OCI-M2 (cell line): ENCODE measurements around the gene AKAP6.

ENCODE experiments used
- DNase-seq: peaks from one replicate; lab custom pipeline; 2025; ENCODE audit not compliant: unreplicated experiment; lab: John Stamatoyannopoulos, UW

AKAP6 gene

DNA sequence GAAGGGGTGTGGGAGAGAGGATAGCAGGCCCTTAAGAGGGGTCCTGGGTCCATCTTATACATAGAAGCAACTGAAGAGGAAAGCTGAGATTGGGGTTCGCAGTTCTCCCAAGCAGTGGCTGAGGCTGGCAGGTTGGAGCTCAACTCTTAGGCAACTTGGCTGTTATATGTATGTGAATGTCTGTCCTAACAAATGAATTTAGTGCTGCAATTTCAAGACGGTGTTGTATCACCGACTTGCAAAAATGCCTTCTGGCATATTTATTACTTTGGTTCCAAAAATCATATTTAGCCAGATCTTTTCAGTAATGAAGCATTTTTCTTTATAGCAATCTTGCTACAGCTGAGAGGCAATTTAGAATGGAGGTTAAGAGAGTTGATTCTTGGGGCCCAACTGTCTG, 148.3 kb downstream of the AKAP6 start:
- no peak for DNase-seq

DNA sequence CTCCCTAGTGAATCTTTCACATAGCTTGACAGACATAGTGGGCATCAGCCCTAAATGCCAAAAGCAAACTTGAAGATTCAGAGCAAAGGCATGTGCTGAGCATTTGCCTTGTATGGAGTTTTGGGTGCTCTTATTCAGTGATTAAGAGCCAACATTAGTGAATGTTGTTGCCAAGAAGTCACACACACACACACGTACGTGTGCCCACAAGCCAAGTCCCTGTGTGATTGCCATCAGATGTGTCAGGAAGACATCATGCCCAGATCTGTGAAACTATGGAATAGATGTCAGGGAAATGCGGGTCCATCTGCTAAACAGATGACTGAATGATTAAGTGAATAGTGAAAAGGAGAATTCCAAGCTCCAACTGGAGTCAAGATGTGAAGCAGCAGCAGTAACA, 149.0 kb downstream of the AKAP6 start:
- no peak for DNase-seq

DNA sequence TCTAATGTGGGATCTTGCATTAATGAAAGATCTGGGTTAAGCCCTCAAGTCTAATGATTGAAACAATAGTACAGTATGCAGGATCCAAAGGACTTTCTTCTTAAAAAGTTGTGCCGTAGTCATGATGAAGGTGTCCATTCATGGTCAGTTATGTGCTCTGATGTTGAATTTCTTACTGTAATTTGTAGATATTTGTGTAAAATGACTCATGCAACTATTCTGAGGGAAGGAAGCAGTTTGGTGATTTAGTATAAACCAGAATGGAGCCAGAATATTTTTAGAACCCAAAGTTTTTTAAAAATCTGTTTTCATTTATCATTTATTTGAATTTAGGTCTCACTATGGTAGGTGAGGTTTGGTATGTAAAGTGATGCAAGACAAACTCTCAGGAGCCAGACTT, 151.2 kb downstream of the AKAP6 start:
- no peak for DNase-seq

DNA sequence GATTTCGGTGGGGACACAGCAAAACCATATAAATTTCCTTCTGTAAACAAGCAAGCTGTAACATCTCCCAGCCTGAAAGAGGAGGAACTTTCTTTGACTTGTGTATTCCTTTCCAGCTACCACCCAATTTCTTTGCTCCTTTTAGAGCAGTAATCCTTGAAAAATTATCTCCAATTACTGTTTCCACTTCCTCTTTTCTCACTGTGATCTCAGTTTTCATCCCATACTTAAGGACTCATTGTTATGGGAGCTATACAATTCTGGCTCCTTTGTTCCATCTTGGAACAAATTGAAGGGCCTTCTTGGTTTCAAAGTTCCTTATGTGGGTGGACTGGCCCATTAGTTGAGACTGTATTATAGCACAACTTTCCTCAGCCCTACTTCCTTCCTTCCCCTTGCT, 152.6 kb downstream of the AKAP6 start:
- DNase-seq: no peak

DNA sequence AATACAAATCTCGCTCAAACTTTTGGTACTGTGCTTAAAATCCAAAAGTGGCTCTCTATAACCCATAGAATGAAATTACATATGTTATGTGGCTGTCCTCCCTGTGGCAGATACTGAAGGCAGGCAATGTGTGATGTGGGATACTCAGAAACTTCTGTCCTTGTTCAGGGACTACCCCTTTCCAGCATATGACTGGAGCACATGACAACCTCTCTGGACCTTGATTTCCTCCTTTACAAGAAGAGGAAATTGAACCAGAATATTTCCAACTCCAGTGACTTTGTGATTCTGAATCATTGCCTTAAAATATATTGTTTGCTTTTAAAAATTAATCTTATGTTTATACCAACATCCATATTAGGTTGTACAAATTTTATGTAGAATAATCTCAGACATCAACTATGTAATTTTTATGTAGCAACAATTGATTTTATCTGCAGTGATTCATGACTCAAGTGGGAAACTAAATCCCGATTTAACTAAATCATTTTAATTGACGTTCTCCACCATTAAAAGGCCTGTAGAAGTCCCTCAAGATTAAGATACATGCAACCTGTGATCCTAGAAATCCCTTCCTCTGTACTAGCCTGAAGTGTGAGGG, 162.4 kb downstream of the AKAP6 start:
- no peak for DNase-seq

DNA sequence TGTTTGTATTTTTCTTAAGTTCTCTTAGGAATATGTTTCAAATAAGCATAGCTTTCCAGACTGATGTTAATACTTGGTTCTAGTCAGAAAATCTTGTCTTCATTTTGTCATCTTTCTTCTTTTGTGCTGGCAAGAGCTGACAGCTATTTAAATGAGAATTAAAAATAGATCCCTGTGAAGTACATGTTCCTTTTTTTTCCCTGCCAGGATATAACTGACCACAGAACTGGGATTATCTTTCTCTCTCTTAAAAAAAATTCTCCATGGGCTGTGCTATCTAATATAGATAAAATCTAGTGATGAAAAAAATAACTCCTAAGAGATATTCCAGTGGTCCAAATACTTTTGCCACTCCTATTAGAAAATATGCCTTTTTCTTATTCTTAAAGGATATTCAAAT, 163.4 kb downstream of the AKAP6 start:
- DNase-seq: no peak

DNA sequence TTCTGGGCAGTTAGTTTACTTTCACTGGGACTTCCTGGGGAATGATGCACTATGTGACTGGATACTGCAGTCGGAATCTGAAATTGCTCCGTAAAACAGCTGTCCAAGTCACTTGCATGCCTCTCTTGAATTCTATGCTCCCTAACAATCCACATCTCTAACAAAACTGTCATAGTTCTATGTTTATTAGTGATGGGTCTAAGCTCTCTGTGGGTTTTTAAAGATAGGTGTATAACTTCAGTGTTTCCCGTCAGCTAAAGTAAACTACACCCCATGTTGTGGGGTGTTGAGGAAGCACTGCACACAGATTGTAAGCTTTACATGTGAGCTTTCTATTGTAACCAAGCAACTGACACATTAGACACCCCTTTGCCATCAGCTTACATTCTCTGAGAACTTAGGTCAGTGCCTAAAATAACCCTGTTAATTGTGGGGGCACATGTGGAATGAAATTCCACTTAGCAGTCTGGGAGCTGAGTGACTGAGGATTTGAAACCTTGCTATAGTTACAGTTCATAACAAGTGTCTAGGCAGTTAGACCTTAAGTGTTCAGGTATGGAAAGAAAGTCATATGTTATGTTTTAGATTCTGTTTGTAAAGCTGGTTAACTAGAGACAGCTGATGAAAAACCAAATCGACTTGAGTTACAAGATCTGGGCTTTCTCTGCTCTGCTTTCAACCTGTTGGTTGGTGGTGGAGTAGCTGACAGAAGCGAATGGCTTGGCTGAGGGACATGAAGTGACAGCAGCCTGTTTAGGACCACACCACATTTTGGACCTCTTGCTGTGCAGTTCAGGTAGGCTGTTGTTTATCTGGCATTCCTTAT, 165.7 kb downstream of the AKAP6 start:
- no peak for DNase-seq

DNA sequence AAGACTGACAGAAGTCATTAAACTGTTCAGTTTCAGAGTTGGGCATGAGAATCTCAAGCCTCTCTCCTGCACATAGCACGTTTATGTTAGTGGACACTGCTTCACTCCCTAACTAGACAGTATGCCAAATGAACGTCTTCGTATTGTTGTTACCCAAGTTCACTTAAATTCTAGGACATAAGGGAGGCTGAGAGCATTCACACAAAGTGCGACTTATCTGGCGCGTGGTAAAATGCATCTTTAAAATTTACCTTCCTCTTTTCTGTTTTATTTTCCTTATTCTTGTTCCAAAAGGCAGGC, 166.3 kb downstream of the AKAP6 start:
- no peak for DNase-seq

DNA sequence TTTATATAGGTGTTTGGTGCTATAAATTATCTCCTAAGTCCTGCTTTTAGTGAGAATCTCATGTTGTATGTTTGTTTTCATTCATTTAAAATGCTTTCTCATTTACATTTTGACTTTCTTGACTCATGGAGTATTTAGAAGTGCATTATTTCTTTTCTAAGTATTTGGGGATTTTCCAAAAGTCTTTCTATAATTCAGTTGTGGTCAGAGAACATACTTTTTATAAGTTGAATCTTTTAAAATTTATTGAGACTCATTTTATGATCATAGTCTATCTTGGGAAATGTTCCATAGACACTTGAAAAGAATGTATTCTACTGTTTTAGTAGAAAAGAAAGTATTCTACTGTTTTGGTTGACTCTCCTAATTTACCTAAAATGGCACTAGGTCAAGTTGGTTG, 168.2 kb downstream of the AKAP6 start:
- DNase-seq: no peak

DNA sequence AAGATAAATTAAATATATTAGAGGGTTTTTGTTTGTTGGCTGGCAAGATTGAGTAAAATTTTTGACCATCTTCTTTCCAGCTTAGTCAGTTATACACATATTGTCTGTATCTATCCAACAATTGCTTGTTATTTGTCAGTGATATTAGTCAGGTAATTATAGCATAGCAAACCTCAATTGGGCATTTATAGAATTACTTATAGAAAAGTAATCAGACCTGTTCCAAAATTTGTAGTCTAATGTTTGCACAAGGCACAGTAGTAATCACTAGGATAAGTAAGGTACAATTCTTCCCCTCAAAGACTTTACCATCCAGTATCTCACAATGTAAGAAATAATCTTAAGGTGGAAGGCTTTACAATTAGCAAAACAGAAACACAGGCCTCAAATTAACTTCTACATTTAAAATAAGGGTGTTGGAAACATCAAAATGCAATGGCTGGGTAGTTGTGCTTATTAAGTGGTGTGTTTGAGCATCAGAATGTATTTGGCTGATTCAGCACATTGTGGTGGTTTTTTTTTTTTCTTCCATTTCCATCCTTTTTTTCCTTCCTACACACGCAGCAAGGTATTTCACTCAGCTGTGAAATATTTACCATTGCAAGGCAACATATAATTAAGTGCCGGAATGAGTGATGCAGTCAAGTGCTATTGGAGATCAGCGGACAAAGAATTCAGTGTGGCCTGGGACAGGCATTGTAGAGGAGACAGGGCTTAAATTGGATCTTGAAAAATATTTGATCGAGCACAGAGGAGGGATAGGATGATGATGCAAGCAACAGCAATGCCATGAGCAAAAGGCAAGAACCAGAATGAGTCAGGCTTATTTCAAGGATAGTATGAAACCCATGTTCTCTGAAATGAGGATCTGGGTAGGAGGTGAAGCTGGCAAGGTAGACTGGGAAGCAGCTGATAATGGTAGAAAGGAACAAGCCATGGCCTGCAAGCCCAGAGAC, 178.2 kb downstream of the AKAP6 start:
- DNase-seq: no peak

DNA sequence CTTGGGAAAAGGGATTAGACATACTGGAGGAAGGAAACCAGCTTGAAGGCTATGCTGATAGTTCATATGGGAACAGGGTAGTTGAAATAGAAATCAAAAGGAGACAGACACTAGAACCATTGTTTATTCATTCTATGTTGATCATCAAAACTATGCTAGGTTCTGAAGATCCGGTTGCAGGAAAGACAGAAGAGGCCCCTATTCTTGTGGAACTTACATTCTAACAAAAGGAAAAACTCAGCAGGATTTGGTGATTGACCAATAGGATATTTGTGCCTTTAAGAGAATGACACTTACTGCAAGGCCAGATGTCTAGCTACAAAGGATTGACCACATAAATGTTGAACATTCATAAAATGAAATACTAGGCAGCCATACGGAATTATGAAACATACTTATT, 179.2 kb downstream of the AKAP6 start:
- DNase-seq: no peak

DNA sequence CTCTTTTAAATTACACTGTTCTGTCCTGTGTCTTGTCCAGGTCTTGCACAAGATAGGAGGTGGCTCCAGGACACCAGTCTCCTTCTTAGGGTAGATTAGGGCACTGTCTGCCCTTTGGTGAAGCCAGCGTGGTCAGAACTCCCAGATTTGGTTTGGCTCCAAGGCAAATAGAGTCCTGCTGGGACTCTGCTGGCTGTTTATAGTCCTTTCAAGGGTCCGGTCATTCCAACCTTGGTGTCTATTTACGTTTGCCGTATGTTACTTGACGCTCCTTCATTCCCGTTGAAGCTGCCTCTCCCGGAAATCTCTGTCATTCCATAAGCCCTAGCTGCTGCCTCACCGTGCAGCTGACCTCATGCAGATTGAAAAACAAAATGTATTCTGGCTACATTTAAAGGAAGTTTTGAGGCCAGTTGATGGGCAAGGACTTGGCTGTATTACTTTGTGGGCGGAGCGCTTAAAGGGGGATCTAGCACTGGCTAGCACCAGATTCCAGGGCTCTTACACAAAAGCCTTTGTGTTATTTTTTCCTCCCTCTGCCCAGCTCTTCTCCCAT, 180.6 kb downstream of the AKAP6 start:
- DNase-seq: no peak

DNA sequence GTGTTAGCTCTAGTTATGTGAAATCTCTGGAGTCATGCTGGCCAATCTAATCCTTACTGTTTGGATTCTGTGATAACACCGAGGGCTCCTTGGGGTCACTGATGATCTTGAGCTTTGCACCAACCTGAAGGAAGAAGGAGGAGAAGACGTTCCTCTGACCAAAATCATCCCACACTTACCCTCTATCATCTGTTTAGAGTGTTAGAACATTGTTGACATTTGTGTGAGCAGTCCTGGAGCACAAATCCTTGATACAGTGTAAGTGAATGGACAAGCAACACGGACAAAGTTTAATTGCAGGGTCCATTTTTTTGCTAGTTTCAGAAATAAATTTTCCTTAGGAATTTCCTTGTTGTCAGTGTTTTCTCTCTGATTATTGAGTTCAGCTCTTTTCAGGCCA, 181.7 kb downstream of the AKAP6 start:
- DNase-seq: no peak

DNA sequence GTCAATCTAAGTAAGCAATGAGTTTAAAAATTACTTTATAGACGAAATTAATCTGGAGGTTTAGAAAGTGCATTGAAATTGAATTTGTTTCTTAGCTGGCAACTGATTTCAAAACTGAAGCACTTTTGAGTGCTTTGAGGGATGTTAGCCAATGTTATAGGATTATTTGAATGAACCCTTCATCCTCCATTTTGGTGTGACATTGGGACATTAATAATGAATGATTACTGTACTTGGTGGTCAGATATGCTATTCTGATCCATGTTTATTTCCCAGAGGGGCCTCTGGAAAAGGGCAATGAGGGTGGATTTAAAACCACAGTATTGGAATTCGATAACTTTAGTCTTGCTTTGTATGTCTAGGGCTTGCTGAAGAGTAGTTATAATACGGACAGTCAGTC, 183.2 kb downstream of the AKAP6 start:
- no peak for DNase-seq

DNA sequence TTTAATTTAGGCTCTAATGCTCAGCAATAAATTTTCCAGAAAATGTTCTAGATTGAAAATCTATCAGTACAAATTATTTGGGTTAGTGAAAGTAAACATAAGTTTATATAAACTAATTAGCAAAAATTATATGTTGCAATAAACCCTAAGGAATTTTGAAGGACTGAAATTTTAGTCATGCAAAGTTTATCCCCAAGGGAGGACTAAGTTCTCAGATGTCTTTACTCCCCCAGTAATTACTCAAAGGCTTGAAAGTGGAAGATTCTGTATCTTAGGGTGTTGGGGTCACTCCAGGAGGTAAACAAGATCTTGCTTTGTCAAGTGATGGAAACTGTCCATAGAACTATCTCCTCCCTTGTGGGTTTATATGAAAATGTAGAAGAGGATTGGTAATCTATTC, 183.7 kb downstream of the AKAP6 start:
- DNase-seq: no peak

DNA sequence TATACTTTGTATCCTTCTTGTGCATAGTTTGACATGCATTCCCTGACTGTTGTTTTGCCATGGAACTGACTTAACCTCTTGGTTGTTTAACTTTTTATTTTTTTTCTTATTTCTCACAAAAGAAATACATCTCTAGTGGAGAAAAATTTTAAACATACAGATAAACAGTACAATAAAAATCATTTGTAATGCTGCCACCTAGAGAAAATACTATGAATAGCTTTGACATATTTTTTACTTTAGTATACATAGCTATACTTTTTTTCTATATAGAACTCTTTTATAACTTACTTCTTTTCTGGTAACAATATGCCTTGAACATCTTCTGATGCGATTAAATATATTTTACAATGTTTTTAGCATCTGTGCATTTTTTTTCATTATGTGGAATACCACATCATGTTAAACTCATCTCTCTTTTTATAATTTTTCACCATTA, 184.5 kb downstream of the AKAP6 start:
- no peak for DNase-seq

DNA sequence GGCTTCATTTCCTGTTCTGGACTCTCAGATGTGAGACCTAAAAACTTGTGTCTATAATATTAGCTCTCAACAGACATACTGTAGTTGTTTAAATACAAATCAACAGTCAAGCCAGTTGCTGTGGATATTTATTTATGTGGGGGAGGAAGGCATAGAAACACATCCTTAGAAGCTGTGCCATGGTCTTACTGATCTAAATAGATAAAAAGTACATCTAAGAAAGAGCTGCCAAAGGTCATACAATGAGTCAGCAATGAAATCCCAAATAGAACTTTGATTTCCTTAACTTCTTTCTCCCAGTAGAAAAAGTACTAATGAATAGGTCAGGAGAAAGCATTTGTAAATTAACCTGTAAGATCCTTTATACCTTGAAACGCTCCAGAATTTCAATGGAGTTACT, 185.1 kb downstream of the AKAP6 start:
- DNase-seq: no peak

DNA sequence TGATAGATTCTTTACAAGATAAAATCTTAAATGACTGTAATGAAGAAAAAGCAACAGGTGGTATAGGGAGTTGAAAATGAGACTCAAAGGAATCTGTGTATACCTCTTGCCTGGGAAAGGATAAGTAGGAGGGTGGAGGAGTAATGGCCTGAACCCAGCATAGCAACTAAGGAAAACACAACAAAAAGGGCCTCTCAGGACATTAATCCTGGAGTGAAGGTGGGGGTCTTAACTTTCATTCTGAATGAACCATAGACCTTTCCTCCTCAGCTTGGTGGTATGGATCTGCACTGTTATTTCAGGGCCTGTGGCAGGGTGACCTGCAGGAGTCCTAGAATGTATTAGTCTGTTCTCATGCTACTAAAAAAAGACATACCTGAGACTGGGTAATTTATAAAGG, 185.6 kb downstream of the AKAP6 start:
- DNase-seq: no peak

DNA sequence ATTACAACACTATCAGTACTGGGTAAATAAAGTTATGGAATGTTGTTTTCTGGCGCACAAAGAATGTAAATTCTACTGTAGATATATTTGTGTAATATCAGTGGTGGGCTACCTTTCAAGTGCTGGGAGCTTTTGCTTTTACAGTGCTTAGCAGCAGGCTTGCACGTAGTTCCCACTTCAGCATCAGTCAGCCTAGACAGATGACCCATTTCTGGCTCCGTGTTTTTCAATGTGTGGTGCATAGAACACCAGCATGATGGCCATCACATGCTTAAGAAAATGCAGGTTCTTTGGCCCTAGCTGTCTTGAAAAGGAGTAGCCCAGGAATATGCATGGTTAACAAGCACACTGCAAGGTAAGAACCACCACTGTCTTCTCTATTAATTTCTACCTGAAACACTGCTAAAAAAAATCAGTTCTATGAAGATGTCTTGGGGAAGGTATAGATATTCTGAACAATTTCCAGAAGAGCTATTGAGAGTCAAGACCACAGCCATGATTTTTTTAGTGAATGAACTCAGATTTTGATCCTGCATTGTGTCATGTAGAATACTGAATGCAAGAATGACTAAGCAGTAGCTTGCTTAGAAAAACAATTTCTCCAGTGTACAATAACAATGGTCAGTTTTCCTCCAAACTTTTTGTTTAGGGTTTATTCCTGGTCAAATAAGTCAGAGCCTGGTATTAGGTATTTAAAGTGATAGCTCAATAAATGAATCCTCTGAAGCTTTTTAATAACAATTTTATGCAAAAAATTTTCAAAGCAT, 195.7 kb downstream of the AKAP6 start:
- no peak for DNase-seq

DNA sequence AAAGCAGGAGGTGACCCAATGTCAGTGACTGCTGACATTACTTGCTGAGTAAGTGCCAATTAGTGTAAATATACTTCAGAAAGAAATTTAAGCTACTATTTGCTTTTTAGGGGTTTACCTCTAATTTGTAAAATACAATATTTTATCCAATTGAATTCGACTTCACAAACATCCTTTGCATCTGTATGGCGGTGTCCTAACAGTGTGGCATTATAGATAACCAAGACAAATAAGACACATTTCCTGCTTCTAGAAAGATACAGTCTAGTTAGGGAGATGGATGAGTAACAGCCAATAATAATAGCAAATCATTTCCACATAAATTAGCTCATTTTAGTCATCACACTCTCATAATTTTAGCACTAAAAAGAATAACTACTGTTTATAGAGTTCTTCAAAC, 196.5 kb downstream of the AKAP6 start:
- DNase-seq: no peak

DNA sequence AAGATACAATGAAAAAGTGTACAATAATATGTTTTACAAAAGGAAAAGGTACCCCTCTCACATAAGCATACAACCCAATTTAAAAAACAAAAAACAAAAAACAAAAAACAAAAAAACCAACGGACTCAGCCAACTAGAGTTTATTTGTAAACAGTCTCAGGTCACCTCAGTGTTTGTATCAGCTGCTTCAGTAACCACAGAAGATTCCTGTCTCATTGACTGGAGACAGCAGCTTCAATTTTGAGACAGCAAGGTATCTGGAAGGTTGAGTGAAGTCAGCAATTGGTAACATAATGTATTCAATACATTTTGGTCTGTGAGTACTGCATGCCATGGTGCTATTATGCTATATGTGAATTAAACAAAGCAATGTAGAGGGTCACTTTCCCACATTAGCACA, 201.7 kb downstream of the AKAP6 start:
- DNase-seq: no peak
